Stimulated activated CD4-positive, alpha-beta T cell treated with anti-CD3 and anti-CD28 coated beads, Interleukin-2, amount 100 ng/mL, for 4 hours (primary cell): ENCODE results near the gene MIGA1.
"Not testable (repeated sequence)": the region's sequence is repeated elsewhere in the genome, so short reads cannot be mapped to it uniquely, and the experiment has no call there.

Experiments used
- DNase-seq: peaks from one replicate; pipeline ENCODE4 v3.0.0-alpha.2; 2020; ENCODE audit warnings: low read depth

MIGA1 gene, protein sequence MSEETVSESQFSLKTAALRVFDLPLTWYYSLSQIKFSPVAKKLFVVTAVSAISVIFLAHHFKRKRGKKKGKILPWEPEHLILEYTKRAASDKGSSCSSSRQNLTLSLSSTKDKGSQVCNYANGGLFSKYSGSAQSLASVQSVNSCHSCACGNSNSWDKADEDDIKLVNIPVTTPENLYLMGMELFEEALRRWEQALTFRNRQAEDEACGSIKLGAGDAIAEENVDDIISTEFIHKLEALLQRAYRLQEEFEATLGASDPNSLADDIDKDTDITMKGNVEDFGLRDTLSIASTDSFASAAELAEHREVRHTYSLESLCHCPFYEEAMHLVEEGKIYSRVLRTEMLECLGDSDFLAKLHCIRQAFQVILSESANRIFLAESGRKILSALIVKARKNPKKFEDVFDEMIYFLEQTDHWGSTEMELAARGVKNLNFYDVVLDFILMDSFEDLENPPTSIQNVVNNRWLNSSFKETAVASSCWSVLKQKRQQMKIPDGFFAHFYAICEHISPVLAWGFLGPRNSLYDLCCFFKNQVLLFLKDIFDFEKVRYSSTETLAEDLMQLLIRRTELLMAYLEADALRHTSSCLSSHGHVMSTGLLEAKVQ

DNA sequence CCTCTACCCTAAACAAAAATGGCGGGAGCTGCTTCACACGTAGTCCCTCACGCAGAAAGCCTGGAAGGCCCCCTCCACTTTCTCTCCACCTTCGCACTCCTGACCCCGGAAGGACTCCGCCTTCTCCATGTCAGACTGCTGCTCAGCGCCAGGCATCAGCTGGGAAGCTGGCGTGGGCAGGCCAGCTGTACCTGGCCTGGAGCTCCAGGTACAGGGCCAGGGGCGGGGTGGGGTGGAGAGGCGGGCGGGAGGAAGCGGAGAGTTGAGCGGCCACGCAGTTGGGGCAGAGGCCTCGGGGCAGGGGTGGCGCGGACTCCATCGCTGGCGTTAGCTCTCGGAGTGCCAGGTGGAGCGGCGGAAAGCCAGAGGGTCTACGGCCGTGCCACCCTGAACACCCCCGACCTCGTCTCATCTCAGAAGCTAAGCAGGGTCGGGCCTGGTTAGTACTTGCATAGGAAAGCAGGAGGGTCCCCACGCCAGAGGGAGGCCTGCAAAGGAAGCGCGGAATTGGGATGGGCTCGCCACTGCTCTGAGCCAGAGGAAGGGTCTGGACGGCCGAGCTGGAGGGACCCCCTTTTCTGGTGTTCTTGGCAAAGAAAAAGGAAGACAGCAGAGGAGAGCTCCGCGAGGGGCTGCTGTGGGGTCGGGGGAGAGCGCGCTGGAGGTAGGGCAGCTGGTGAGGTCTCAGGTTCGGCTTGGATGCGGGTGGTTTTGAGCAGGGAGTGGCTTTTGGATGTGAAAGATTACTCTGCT is at the start of gene MIGA1:
TSS of gene MIGA1 (plus strand) at position 121 of the 753 bp plus-strand sequence. CDS start 3,604 bp downstream, outside the sequence.
- DNase-seq, result peak; percentile 80

DNA sequence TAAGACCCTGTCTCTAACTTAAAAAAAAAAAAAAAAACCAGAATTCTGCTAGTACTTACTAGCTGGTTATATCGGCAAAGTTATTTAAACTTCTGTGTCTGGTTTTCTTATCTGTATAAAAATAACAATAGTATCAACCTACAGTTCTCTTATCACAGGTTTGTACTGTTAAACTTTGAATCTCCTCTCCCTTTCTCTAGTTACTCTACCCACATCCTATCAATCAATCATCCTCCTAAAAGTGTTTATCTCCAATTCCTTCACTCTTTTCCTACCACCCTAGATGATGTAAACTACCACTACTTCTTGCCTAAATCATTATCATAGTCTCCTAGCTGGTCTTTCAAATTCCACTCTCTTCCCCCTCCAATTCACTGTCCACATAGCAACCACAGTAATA is 47.4 kb upstream of the MIGA1 start:
- DNase-seq, result no peak

DNA sequence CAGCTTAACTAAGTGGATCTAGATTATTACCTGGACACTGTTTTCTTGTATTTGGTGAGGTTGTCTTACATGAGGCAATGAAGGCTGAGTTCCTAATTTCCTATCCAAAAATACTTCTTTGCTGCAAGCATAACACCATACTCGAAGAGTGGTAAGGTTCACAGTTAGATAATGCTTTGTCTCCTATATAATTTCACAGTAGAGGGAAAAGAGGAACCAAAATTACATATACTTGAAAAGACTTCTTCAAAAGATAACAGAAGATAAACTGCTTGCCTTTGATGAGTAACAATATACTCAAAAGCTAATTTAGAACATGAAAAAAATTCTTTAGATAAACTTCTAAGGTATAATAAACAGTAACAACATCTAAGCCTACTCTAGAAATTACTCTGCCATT is 40.2 kb upstream of the MIGA1 start:
- no peak for DNase-seq

DNA sequence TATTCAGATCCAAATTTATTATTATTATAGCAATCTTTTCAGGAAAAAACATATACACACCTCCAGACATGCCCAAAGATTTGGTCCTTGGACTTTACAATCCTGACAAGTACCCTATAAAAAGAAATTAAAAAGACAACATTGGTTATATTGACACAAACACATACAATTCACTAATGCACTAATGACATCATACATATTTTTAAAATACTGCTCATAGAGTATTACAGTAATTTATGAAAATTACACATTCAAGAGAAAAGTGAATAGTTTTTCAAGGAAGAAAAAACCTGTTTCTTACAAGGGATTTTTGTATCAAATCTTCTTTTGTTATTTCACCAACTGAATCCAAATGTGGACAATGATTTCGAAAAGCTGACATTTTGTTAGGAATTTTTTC is 38.1 kb upstream of the MIGA1 start:
- DNase-seq, result no peak

DNA sequence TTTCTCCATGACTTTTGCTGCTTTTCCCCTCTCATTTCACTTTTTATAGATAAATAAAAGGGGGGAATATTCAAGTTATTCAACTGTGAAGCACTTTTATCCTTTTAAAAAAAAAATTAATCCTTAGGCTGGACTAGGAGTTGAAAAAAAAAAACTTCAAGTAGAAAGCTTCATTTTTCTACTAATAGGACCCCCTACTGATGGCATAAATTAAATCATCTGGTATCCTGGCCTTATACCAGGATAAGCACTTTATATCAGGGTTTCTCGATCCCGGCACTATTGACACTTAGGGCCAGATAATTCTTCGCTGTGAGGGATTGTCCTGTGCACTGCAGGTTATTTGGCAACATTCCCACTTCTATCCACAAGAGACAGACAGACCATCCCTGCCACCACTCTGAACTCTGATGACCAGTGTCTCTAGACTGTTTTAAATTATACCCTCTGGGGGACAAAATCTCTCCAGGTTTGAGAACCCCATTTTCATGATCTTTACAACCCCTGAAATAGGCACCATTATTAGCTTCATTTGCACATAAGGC is 37.4 kb upstream of the MIGA1 start:
- no peak for DNase-seq

DNA sequence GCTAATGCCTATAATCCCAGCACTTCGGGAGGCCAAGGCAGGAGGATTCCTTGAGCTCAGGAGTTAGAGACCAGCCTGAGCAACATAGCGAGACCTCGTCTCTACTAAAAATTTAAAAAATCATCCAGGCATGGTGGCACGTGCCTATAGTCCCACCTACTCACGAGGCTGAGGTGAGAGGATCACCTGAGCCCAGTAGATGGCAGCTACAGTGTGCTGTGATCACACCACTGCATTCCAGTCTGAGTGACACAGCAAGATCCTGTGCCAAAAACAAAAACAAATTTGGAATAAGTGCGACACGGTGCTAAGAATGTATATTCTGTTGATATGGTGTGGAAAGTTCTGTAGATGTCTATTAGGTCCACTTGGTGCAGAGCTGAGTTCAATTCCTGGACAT is 34.9 kb upstream of the MIGA1 start:
- DNase-seq, result no peak

DNA sequence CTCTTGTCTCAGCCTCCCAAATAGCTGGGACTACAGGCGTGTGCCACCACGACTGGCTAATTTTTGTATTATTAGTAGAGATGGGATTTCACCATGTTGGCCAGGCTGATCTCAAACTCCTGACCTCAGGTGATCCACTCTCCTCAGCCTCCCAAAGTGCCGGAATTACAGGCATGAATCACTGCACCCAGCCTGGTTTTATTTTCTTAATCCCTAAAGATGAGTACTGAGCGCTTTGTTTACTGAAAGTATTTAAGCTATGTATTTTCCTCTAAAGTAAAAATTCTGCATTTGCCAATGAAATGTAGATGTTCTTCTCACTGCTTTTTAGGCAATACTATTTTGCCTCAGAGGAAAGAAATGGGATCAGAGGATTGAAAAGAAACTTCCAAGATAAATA is 30.0 kb upstream of the MIGA1 start:
- DNase-seq, result not testable (repeated sequence)

DNA sequence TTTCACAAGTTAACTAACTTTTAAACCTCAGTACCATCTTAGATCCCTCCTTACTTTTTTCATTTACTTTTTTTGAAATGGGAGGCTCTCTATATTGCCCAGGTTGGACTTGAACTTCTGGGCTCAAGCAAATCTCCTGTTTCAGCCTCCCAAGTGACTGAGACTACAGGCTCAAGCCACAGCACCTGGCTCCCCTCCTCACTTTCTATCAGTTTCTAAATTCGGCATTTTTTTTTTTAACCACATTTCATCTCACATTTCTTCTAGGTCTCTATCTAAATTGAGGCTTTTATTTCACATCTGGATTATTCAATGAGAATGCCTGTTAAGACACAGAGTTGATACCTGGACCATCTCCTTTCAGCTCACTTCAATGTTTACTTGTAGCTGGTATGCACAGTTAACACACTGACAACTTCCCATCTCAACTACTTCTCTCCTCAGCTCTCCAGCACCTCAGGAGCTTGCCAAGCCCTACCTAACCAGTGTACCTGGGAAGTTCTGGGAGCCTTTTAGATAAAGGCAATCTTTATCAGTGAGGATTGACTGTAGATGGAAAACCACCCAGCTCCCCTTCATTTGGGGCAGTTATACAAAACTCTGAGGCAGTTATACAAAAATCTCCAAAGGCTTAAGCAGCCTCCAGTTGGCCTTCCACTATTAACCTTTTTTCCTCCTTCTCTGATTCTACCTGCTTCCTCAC is 23.2 kb upstream of the MIGA1 start:
- no peak for DNase-seq

DNA sequence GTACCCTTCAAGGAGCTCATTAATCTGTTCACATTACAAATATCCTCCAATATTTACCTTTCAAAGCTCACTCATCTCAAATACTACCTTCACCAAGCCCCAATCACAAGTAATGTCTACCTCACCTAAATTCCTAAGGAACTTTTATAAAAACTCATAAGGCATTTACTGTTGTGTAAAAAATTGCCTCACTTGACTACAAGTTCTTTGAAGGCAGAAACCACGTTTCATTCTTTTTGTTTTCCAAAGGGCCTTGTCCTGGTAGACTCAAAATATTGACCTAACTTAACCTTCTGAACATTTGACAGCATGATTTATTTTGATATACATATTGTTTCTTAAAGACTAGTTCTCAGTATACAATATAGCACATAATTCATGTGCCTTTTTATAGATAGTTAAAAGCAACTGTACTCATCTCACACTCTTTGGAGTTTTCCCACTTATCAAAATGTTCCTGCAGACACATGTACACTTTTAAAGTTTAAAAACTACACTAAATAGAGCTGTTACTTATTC is 22.3 kb upstream of the MIGA1 start:
- DNase-seq, result no peak

DNA sequence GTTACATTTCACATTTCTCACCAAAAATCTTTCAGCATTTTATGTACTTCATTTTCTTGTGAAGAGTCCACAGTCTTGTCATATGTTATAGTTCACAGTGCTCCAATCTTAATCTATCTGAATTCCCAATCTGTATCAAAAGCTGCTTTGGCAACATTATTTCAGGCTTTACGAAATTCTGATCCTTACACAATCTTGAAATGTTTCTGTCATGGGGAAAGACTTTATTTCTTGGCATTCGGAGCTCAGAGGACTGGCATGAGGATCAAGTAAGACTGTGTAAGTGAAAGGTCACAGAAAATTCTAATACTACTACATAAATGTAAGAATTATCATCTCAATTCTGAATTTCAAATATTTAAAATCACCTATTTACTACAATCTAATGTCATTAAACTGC is 21.8 kb upstream of the MIGA1 start:
- DNase-seq, result no peak

DNA sequence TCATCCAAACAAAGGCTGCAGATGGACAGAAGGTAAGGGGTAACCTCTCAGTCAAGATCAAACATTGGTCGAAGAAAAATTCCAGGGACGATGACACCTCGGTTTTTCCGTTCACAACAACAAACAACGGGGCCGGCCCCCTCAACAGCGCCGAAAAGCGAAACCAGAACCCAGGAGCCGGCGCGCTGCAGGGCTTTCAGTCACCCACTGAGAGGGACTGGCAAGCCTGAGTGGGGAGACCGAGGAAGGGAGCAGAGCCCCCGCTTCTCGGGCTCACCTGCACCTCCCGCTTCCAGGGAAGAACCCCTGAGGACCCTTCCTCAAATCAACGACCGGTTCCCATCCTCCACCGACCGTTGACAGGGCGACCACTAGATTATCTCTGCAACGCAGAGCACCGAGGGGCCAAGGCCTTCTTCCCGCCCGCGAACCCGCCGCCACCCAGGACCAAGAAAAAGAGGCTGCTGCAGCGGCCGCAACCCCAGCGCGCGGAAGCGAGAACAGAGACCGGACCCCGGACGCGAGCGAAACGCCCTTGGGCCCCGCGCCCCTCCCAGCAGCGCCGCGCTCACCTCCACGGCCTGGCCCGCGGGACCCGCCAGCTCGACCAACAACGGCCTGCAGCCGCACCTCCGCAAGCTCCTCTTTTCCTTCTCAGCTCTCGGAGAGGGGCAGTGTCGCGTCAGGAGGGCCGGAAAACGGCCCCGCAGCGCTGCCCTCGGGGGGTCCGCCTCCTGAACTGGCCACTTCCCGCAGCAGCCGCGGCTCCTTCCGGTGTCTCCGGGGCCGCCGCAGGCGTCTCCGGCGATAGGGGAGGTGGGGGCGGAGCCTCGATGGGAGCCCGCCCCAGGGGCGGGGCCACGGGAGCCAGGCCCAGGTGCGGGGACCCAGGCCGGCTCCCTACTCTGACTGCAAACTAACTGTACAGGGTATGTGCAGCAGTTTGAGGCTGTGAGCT is 20.1 kb upstream of the MIGA1 start, which contains the start of gene USP33:
TSS of gene USP33 (minus strand) at position 782 of the 958 bp plus-strand sequence. CDS start 18,155 bp downstream, outside the sequence.
- peak; percentile 83 for DNase-seq

DNA sequence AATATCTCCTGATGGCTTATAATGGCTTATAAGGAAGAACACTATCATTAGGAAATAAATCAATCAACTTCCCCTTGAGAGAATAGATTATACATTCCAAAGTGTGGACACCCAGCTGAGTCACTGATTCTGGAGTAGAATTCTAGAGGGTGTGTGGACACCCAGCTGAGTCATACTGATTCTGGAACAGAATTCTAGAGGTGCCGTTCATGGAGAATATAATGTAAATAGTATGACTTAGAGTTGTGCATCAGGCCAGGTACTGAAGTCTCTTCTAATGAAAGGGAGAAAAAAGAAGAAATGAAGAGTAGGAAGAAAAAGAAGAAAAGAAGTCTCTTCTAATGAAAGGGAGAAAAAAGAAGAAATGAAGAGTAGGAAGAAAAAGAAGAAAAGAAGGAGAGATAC is 17.4 kb upstream of the MIGA1 start:
- DNase-seq, result no peak

DNA sequence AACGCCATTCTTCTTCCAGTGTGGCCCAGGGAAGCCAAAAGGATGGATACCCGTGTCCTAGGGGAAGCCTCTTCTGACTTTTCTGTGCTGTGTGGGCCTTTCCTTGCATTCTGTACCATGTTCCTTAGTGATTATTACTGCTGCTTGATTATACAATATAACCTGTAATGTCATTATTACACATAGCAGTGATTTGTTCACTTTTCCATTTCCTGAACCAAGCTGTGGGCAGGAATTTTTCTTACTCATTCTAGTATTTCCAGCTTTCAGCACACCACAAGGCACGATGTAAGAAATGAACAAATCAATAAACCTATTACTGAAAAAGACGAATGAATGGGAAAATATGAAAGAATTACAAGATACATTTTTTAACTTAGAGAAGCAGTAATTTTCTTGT is 11.4 kb upstream of the MIGA1 start:
- no peak for DNase-seq

DNA sequence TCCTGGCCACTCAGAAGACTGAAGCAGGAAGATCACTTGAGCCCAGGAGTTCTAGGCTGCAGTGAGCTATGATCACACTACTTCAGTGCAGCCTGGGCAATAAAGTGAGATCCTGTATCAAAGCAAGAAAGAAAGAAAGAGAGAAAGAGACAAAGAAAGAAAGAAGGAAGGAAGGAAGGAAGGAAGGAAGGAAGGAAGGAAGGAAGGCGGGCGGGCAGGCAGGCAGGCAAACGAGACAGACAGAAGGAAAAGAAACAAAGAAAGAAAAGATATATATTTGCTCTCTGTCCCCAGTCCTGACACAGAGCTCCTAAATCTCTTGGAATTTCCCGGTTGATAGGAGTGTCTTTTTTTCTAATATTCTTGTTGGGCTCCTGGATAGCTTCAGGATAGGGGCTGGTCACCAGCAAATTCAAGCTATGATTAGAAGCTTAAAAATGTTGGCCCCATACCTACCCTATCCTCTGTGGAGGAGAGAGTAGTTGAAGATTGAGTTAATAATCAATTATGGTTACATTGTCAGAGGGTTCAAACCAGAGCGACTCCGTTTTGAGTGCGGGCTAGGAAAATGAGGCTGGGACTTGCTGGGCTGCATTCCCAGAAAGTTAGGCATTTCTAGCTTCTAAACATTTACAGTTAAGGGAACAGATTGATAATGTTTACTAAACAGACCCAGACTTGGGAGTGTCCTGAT is 3.3 kb upstream of the MIGA1 start:
- DNase-seq, result no peak

DNA sequence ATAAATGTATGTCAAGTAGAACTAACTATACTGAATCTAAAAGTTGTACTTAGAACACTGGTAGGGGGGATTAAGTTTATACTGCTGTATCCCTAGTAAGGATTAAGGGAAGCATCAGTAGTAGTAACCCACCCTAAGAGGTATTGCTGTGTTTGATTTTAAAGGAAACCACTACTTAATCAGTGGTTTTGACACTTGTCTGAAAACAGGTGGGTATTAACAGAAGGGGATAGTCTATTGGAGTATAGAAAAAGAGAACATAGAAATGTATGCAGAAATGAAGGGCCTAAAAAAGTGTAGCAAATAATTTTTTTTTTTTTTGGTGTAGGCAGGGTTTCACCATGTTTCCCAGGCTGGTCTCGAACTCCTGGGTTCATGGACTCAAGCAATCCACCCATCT is 2.2 kb downstream of the MIGA1 start:
- DNase-seq, result no peak

DNA sequence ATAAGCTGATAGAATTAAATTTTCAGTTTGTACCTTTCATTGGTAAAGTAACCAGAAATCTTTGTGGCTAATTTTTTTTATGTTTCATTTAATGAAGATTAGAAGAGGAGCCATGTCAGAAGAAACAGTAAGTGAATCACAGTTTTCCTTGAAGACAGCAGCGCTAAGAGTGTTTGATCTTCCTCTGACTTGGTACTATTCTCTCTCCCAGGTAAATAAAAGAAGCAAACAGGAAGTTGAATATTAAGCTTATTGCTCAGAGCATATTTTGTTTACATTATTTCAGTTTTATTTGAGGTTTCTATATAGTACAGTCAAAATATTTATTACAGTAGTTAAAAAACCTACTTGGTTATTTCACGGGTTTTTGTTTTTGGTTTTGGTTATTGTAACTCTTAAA is 3.7 kb downstream of the MIGA1 start:
- no peak for DNase-seq

DNA sequence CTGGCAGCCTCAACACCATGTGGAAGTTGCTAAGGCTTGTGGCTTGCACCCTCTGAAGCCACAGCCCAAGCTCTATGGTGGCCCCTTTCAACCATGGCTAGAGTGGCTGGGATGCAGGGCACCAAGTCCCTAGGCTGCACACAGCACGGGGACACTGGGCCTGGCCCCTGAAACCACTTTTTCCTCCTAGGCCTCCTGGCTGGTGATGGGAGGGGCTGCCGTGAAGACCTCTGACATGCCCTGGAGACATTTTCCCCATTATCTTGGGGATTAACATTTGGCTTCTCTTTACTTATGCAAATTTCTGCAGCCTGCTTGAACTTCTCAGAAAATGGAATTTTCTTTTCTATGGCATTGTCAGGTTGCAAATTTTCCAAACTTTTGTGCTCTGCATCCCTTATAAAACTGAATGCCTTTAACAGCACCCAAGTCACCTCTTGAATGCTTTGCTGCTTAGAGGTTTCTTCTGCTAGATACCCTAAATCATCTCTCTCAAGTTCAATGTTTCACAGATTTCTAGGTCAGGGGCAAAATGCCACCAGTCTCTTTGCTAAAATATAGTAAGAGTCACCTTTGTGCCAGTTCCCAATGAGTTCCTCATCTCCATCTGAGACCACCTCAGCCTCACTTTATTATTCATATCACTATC is 6.8 kb downstream of the MIGA1 start:
- DNase-seq, result not testable (repeated sequence)

DNA sequence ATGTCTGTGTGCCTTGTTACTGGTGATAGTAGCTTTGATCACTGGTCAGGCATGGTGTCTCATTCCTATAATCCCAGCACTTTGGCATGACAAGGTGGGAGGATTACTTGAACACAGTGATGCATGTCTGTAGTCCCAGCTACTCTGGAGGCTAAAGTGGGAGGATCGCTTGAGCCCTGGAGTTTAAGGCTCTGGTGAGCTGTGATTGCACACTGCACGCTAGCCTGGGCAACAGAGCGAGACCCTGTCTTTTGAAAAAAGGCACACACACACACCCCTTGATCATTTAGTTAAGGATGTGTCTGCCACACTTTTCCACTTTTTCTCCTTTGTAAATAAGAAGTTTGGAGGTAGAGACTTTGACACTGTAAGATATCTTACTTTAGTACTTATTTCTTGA is 15.1 kb downstream of the MIGA1 start:
- no peak for DNase-seq

DNA sequence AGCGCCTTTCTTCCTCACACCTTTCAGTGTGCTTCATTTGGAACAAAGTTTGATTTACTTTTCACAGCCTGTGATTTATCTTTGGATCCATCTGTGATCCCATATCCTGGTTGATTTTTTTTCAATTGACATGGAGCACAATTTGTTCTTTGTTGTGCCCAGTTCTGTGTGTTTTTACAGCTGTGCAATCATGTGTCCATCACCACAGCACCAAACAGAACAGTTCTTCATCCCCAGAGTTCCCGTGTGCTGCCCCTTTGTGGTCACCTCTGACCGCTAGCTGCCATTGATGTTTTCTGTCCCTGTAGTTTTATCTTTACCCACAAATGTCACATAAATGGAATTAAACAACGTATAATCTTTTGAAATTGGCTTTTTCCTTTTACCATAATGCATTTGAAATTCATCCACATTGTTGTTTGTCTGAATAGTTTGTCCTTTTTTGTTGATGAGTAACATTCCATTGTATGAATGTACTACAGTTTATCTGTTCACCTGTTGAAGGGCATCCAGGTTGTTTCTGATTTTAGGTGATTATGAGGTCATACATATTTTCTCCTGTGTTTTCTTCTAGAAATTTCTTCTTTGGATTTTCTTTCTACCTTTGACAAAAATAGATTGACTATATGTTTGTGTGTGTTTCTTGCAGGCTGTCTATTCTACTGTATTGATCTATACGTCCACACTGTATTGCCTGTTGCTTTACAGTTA is 17.4 kb downstream of the MIGA1 start:
- no peak for DNase-seq
